A549 (cell line): ENCODE results near the gene IL19. TPM values are rescaled to one million over a fixed set of nuclear protein-coding genes. Genes with fewer than 3 reads are reported as not detected.

ENCODE experiments used
- ATAC-seq, 2 experiments: fragments of 200-7000 bp in 1 of 2; fragments of >200 bp in 1 of 2; cut with Nextera tagmentation in 1 of 2; cut with Tn5 transposase in 1 of 2; 3 replicates each; pipeline versions ENCODE4 v1.8.0 to v1.9.1; 2018 to 2020; ENCODE audit warnings: mild to moderate bottlenecking in 1 of 2, moderate library complexity in 1 of 2
- CTCF ChIA-PET: fragments of 300-600 bp; sonication (Branson Sonifier 250); formaldehyde crosslinking; extraction: SDS; loops from one replicate; lab custom pipeline; 2021; ENCODE audit warnings: antibody characterized with exemption, inconsistent platforms; lab: Yijun Ruan, JAX
- POLR2A ChIA-PET: fragments of 350-600 bp; formaldehyde crosslinking; extraction: SDS; loops from one replicate; lab custom pipeline; 2021; ENCODE audit warnings: antibody characterized with exemption, inconsistent platforms; lab: Yijun Ruan, JAX
- DNase-seq, 2 experiments: peaks; one replicate each; pipeline versions ENCODE4 v3.0.0 to v3.0.0-alpha.2; 2011 to 2016; ENCODE audit warnings: low read depth in 1 of 2, low spot score in 1 of 2
- FAIRE-seq: peaks from 2 replicates; lab custom pipeline; 2011; peaks lifted over from hg19 to GRCh38; lab: Jason Lieb, UNC
- H3K27ac ChIP-seq, 2 experiments: fragments of >200 bp; sonication (Bioruptor Twin); formaldehyde crosslinking; 3 replicates each; pipeline ENCODE4 v1.5.1; 2016 to 2017
- H3K4me1 ChIP-seq: fragments of >200 bp; sonication (Bioruptor Twin); formaldehyde crosslinking; 3 replicates; pipeline ENCODE4 v1.6.1; 2016
- H3K4me2 ChIP-seq: fragments of >200 bp; sonication (Bioruptor Twin); formaldehyde crosslinking; 3 replicates; pipeline ENCODE4 v1.6.1; 2016
- H3K4me3 ChIP-seq: fragments of >200 bp; sonication (Bioruptor Twin); formaldehyde crosslinking; 3 replicates; pipeline ENCODE4 v1.5.1; 2016
- H3K9me3 ChIP-seq: fragments of >200 bp; sonication (Bioruptor Twin); formaldehyde crosslinking; 3 replicates; pipeline ENCODE4 v1.6.1; 2016
- ATOH8 ChIP-seq: fragments of 250-450 bp; sonication (Bioruptor Pico); IDR thresholded peaks from 2 replicates; pipeline ENCODE4 v1.5.0; 2020; ENCODE audit warnings: low read depth, mild to moderate bottlenecking, moderate library complexity
- BCL3 ChIP-seq: fragments of >200 bp; sonication (Bioruptor Twin); formaldehyde crosslinking; IDR thresholded peaks from 3 replicates; pipeline ENCODE4 v1.6.1; 2016
- BHLHE40 ChIP-seq: IDR thresholded peaks from 2 replicates; pipeline ENCODE4 v1.6.1; 2012; ENCODE audit warnings: low read depth, low read length, inconsistent platforms
- CBX8 ChIP-seq: fragments of 200-600 bp; sonication (generic); IDR thresholded peaks from 2 replicates; pipeline ENCODE4 v1.6.1; 2016
- CHD2 ChIP-seq: fragments of 150-350 bp; IDR thresholded peaks from 2 replicates; pipeline ENCODE4 v1.6.1; 2014; ENCODE audit warnings: low read length; ENCODE audit not compliant: partially characterized antibody
- CTCF ChIP-seq: fragments of >200 bp; sonication (Bioruptor Twin); formaldehyde crosslinking; IDR thresholded peaks from 3 replicates; pipeline ENCODE4 v1.5.1; 2016
- EHMT2 ChIP-seq: fragments of 200-600 bp; sonication (generic); IDR thresholded peaks from 2 replicates; pipeline ENCODE4 v1.6.1; 2016; ENCODE audit warnings: antibody characterized with exemption, low read depth, mild to moderate bottlenecking, moderate library complexity
- ELK1 ChIP-seq: fragments of 150-350 bp; IDR thresholded peaks from 2 replicates; pipeline ENCODE4 v1.6.1; 2014; ENCODE audit warnings: low read depth, mild to moderate bottlenecking, low read length
- GATA3 ChIP-seq: IDR thresholded peaks from 2 replicates; pipeline ENCODE4 v1.6.1; 2012; ENCODE audit warnings: borderline replicate concordance
- HES2 ChIP-seq: fragments of >200 bp; sonication (Bioruptor Twin); formaldehyde crosslinking; IDR thresholded peaks from 2 replicates; pipeline ENCODE4 v1.6.1; 2016
- HOXB5 ChIP-seq: fragments of 250-450 bp; sonication (Bioruptor Pico); IDR thresholded peaks from 2 replicates; pipeline ENCODE4 v1.5.0; 2020; ENCODE audit warnings: mild to moderate bottlenecking, moderate library complexity
- JUN ChIP-seq, 2 experiments: fragments of >200 bp; sonication (Bioruptor Twin); formaldehyde crosslinking; IDR thresholded peaks; 2 replicates in 1 of 2; 3 replicates in 1 of 2; pipeline ENCODE4 v1.6.1; 2016 to 2017
- JUNB ChIP-seq: fragments of >200 bp; sonication (Bioruptor Twin); formaldehyde crosslinking; IDR thresholded peaks from 2 replicates; pipeline ENCODE4 v1.6.1; 2016
- KDM1A ChIP-seq: fragments of 200-600 bp; sonication (generic); IDR thresholded peaks from 2 replicates; pipeline ENCODE4 v1.6.1; 2016; ENCODE audit warnings: low read depth, mild to moderate bottlenecking
- MAFK ChIP-seq: fragments of 450-650 bp; IDR thresholded peaks from 2 replicates; pipeline ENCODE4 v1.6.1; 2014; ENCODE audit not compliant: partially characterized antibody
- MAX ChIP-seq: IDR thresholded peaks from 2 replicates; pipeline ENCODE4 v1.6.1; 2012
- NFE2L2 ChIP-seq: fragments of 150-350 bp; conservative IDR thresholded peaks from 2 replicates; pipeline ENCODE4 v1.6.1; 2014; ENCODE audit warnings: low read length
- NPAS2 ChIP-seq: fragments of 250-450 bp; sonication (Bioruptor Pico); IDR thresholded peaks from 2 replicates; pipeline ENCODE4 v1.8.0; 2022; ENCODE audit warnings: mild to moderate bottlenecking, moderate library complexity, borderline replicate concordance
- NR3C1 ChIP-seq: fragments of >200 bp; sonication (Bioruptor Twin); formaldehyde crosslinking; IDR thresholded peaks from 3 replicates; pipeline ENCODE4 v1.6.1; 2017
- POLR2AphosphoS2 ChIP-seq: conservative IDR thresholded peaks from 2 replicates; pipeline ENCODE4 v1.6.1; 2012; ENCODE audit warnings: low read length, improper control_type of control experiment, inconsistent platforms
- RAD21 ChIP-seq, 2 experiments: fragments of >200 bp in 1 of 2; sonication (Bioruptor Twin) in 1 of 2; formaldehyde crosslinking in 1 of 2; IDR thresholded peaks in 1 of 2; conservative IDR thresholded peaks in 1 of 2; 2 replicates in 1 of 2; 3 replicates in 1 of 2; pipeline ENCODE4 v1.6.1; 2012 to 2018; ENCODE audit warnings: inconsistent platforms in 1 of 2
- RCOR1 ChIP-seq: fragments of 150-350 bp; IDR thresholded peaks from 2 replicates; pipeline ENCODE4 v1.6.1; 2014; ENCODE audit warnings: antibody characterized with exemption, low read length, low read depth
- RFX5 ChIP-seq: fragments of 450-650 bp; IDR thresholded peaks from 2 replicates; pipeline ENCODE4 v1.7.1; 2014; ENCODE audit warnings: antibody characterized with exemption, mild to moderate bottlenecking, moderate library complexity
- RNF2 ChIP-seq: fragments of 200-600 bp; sonication (generic); IDR thresholded peaks from 2 replicates; pipeline ENCODE4 v1.6.1; 2016; ENCODE audit warnings: low read depth, mild to moderate bottlenecking, antibody characterized with exemption, moderate library complexity, borderline replicate concordance
- SMC3 ChIP-seq: fragments of >200 bp; sonication (Bioruptor Twin); formaldehyde crosslinking; IDR thresholded peaks from 3 replicates; pipeline ENCODE4 v1.6.1; 2018; ENCODE audit warnings: inconsistent platforms
- TFCP2L1 ChIP-seq: fragments of 250-450 bp; sonication (Bioruptor Pico); IDR thresholded peaks from 2 replicates; pipeline ENCODE4 v1.5.0; 2021; ENCODE audit warnings: mild to moderate bottlenecking
- TP53 ChIP-seq: fragments of 250-450 bp; sonication (Bioruptor Pico); IDR thresholded peaks from 2 replicates; pipeline ENCODE4 v1.5.0; 2021; ENCODE audit warnings: mild to moderate bottlenecking, moderate library complexity
- ZC3H11A ChIP-seq: fragments of 450-650 bp; IDR thresholded peaks from 2 replicates; pipeline ENCODE4 v1.6.1; 2014; ENCODE audit warnings: antibody characterized with exemption, mild to moderate bottlenecking
- WGBS: methylation state at CpG from one replicate; pipeline ENCODE4 v1.1.6; 2017; ENCODE audit errors: missing lambda C conversion rate; 5-methylcytosine and 5-hydroxymethylcytosine counted together
- polyA plus RNA-seq, 4 experiments: library from polyadenylated mRNA; depleted of rRNA in 3 of 4; stranded (reverse); fragments of >200 nt; fragmentation: RNase III in 1 of 4; extraction: RNeasy Plus Mini Kit Qiagen cat#74134 plus additional on column Dnase treatment in 1 of 4; gene quantifications; 2 replicates in 3 of 4; 3 replicates in 1 of 4; pipeline ENCODE4 v1.2.3, GENCODE V29; 2011 to 2017

Gene IL19
- polyA plus RNA-seq, 2 of the 4 experiments (the other 2 are of a cell fraction) = not detected

- TF ChIP-seq ATOH8 (CRISPR knock-in tag) = no peak
- no peak for TF ChIP-seq TP53 (CRISPR knock-in tag)
- no peak for TF ChIP-seq RCOR1
- no peak for TF ChIP-seq ELK1
Measured at GRCh38 chr1:206836111-206836510, 65.5 kb downstream of the IL19 start (continued).

- Histone ChIP-seq H3K27ac (no peak overlapping the region), H3K4me3 (no peak overlapping the region), H3K4me1 (no peaks in the 10 kb centered on the region), H3K9me3 (no peaks in the 10 kb centered on the region), H3K4me2 (no peak overlapping the region)
- DNase-seq (no peak), FAIRE-seq (no peak), ATAC-seq (no peak)
- POLR2A ChIA-PET = no interaction called here
- CTCF ChIA-PET = interaction anchor here (2.7 kb wide), 1 partner anchor 9 kb away, joined by 11 read pairs; no protein-coding TSS in a partner anchor
- WGBS = 51% methylated on average over 4 of the region's 4 CpGs
- TF ChIP-seq POLR2AphosphoS2 = no peak
- TF ChIP-seq SMC3 = no peak
- TF ChIP-seq KDM1A = no peak
- no peak for TF ChIP-seq RFX5
- no peak for TF ChIP-seq NPAS2 (CRISPR knock-in tag)
- no peak for TF ChIP-seq CBX8
- no peak for TF ChIP-seq RAD21 (conservative IDR thresholded peaks at IDR 0.05 in 1 of 2, IDR thresholded peaks at IDR 0.05 in 1 of 2)
Measured at GRCh38 chr1:206839006-206839560, 68.5 kb downstream of the IL19 start.

GRCh38 chr1:206839857-206840256, 69.3 kb downstream of the IL19 start:
- Histone ChIP-seq H3K27ac (no peak overlapping the region), H3K4me2 (no peak overlapping the region), H3K4me3 (no peak overlapping the region)
- FAIRE-seq (no peak), ATAC-seq (peak in 1 of 2 experiments; percentile 66; a peak in 3 of 6 replicates), DNase-seq (peak in 1 of 2 experiments; percentile 7)
- POLR2A ChIA-PET = no interaction called here
- CTCF ChIA-PET = no interaction called here
- TF ChIP-seq CTCF (no peak), MAFK (no peak), RNF2 (no peak), BCL3 (no peak), EHMT2 (no peak), HOXB5 (CRISPR knock-in tag) (no peak), NPAS2 (CRISPR knock-in tag) (no peak), GATA3 (no peak), ZC3H11A (no peak), NFE2L2 (no peak), CHD2 (no peak), JUNB (no peak), HES2 (no peak), TFCP2L1 (CRISPR knock-in tag) (no peak), BHLHE40 (no peak), NR3C1 (no peak), MAX (no peak), JUN (IDR thresholded peaks at IDR 0.05) (no peak)
- TF ChIP-seq, all 56 proteins: peak for 0
- no peaks in the 10 kb centered on the region for H3K4me1 ChIP-seq
- 46% methylated on average over 7 of the region's 7 CpGs for WGBS
- no peaks in the 10 kb centered on the region for H3K9me3 ChIP-seq
